Colon (tissue), 2 donors: Measurements from ENCODE around the gene CCDC91.

Experiments
- FAIRE-seq: peaks from 2 replicates; lab custom pipeline; 2012; peaks lifted over from hg19 to GRCh38; lab: Jason Lieb, UNC
- donor health status: control.
- donor health status: control.

The CCDC91 gene

GRCh38 chr12:28539691-28540323 lies 349.6 kb downstream of the CCDC91 start:
- no peak for FAIRE-seq

GRCh38 chr12:28540324-28540714 lies 350.1 kb downstream of the CCDC91 start:
- FAIRE-seq: no peak

GRCh38 chr12:28543021-28543890 lies 353.0 kb downstream of the CCDC91 start:
- FAIRE-seq: no peak

GRCh38 chr12:28550757-28551704 lies 360.8 kb downstream of the CCDC91 start:
- FAIRE-seq: no peak

GRCh38 chr12:28552251-28552970 lies 362.2 kb downstream of the CCDC91 start:
- FAIRE-seq: no peak

- FAIRE-seq: no peak
These were observed 365.5 kb downstream of the CCDC91 start for GRCh38 chr12:28555748-28556147.

DNA sequence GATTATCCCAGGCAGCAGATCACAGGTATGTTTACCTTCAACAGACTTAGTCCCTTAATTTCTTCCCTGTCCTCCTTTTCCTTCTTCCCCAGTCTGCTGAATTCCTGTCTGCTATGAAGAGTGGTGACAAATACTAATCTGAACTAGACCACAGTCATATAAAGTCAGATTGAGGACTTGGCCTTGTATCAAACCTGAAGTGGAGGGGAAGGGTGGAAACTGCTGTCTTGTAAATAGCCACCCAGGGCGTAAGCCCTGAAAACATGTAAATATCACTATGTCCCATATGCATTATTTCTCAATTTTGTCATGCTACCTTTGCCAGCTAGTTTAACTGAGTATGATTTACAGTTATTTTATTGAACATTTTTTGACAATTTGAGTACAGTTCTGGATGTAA lies 368.0 kb downstream of the CCDC91 start:
- no peak for FAIRE-seq

DNA sequence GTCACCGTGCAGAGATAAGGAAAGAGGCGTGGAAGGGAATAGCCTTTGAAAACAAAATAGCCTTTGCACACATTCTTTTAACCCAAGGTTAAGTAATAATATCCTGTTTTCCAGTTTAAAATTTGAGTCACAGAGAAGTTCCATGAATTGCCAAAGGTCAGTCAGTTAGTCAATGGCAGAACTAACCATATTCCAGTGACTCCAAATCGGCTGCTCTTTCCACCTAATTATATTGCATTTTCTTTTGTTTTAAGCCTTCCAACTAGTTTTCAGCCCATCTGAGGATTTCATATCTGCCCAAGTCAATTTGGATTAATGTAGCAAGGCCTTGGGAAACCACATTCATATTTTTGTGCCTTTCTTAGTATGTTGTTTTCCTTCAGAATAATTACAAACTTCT lies 373.0 kb downstream of the CCDC91 start:
- FAIRE-seq: no peak

GRCh38 chr12:28563936-28564335 lies 373.7 kb downstream of the CCDC91 start:
- FAIRE-seq: no peak

DNA sequence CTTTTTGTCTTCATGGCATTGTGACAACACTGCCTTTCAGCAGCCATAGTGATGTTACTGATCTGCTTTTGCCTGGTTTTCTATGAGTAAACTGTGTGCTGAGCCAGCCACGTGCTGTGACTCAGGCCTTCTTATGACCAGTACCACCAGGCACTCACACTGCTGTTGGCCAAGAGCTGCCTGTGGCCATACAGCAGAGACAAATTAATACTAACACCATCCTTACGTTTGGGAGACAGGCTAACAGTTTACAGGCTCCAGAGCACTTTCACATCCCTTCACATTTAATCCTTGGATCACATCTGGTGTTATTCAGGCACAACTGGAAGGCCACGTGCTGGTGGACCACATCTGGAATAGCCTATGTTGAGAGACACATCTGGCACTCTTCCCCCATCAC lies 377.9 kb downstream of the CCDC91 start:
- no peak for FAIRE-seq

- FAIRE-seq: no peak
These were observed 378.4 kb downstream of the CCDC91 start for GRCh38 chr12:28568704-28569103.

- FAIRE-seq: no peak
These were observed 379.6 kb downstream of the CCDC91 start for GRCh38 chr12:28569698-28570411.

- FAIRE-seq: no peak
These were observed 380.6 kb downstream of the CCDC91 start for GRCh38 chr12:28570811-28571210.

DNA sequence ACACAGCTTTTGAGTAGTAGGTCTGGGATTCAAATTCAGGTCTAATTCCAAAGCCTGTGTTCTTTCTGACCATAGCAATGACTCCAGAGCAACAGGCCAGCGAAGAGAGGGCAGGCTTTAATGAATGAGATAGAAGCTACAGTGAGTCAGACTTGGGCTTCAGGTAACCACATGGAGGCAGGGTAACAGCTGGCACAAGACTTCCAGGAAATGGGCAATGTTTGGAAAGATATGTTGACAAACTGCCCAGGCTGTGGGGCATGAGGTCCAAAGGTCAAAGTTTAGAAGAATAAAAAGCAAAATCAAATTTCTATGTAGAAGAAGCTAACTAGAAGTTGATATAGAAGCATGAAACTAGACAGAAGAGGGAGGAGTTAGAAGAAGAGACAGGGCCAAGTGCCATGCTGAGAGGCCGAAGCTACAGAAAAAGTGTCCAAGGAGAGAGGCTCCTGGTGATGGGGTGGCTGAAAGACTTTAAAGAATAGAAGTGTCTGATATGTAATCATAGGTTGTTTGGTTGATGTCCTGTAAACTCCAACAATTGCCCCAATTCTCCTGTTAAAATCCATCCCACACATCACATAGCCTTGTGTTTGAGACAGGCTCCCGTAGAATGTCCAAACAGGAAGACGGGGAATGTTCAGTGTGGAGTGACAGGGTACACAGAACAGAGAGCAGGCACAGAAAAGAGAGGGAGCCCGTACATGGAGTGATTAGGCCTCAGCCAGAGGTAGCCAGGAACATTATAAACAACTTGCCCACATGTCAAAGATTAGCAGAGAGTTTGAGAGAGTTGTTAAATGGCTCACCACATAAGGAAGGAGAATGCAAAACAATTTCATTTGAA lies 384.7 kb downstream of the CCDC91 start:
- no peak for FAIRE-seq

DNA sequence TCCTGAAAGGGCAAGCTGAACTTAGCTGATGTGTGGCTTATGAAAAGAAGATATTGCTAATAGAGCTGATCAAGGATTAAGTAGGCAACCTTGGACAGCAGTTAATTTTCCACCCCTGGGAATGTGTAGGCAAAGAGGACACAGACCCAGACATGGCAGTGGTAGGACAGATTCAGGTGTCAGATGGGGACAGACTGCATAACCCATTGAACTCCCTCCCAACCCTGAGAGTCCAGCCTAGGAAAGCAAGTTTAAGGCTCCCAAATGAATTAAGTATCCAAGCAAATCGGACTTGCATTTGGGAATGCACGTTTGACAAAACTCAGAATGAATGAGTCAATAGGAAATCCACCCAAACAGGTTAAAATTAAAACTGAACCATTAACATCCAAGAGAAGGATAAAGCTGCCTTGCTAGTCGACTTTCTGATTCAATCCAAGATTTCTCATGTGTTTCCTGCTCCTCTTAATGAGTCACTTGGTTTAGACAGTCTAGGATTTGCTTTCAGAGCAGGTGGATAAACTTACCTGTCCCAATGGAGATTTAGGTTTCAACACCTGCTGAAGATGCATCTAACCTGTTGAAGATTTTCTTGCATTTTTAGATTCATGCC lies 385.4 kb downstream of the CCDC91 start:
- FAIRE-seq: no peak

DNA sequence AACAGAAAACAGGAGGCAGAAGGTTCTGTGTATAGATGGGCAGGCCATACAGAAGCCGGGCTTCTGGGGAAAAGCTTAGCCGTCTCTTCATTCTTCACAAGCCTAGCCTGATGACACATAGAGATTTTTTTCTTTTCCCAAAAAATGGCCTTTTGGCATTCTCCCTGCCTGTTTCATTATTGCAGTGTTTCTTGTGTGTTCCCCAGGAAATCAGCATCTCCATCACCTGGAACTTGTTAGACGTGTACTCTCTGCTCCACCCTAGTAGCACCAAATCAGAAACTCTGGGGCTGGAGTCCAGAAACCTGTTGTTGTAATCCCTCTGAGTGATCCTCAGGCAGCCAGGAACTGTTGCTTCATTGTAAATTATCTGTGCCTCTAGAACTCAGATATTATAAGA lies 388.1 kb downstream of the CCDC91 start:
- no peak for FAIRE-seq

DNA sequence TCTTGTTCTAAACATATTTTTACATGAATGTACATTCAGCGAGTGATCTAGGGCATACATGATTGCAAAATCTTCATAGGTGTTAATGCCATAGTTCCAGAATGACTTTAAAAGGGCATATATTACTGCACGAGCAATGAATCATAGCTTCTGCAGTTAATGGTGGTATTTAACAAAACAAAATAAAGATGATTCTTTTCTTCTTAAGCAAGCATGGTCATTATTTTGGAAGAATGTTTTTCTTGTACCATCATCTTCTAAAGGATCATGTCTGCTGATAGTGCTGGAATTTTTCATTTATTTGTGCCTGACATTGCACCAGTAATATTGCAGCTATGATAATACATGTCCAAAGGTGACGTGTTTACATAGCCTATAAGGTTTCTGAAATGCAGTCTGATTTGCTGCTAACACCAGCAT lies 388.6 kb downstream of the CCDC91 start:
- FAIRE-seq: no peak

GRCh38 chr12:28582672-28583376 lies 392.6 kb downstream of the CCDC91 start:
- FAIRE-seq: no peak

DNA sequence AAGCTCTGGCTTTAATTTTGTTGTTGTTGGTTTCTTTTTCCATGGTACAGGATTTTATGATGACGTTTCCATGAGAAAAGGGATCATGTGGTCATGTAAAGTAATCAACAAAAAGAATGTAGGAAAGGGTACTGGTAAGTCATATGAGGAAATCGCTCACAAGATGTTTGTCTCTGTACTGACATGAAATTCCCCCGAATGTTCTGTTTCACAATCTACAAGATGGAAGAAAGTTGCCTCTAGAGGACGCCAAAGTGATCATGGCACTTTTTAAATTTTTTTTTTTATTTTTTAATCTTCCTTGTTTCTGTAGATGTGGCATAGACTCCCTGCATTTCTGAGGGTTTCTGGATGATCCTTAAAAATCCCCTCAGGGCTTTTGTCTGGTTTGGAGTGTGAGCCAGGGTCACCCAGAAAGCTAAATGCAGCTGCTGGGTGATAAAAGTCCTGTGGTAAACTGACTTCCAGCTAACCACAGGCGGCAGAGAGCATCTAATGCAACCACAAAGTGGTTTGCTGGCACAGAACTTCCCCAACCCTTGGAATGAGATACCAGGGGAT lies 393.5 kb downstream of the CCDC91 start:
- no peak for FAIRE-seq
